Inferior parietal cortex (tissue), 1 donor: ENCODE data around the gene OR2V2.
"Not testable (repeated sequence)": the region's sequence is repeated elsewhere in the genome, so short reads cannot be mapped to it uniquely, and the experiment has no call there.

ENCODE experiments used
- DNase-seq: peaks from one replicate; pipeline ENCODE4 v3.0.0-alpha.2; 2016; ENCODE audit errors: extremely low spot score

The OR2V2 gene

DNA sequence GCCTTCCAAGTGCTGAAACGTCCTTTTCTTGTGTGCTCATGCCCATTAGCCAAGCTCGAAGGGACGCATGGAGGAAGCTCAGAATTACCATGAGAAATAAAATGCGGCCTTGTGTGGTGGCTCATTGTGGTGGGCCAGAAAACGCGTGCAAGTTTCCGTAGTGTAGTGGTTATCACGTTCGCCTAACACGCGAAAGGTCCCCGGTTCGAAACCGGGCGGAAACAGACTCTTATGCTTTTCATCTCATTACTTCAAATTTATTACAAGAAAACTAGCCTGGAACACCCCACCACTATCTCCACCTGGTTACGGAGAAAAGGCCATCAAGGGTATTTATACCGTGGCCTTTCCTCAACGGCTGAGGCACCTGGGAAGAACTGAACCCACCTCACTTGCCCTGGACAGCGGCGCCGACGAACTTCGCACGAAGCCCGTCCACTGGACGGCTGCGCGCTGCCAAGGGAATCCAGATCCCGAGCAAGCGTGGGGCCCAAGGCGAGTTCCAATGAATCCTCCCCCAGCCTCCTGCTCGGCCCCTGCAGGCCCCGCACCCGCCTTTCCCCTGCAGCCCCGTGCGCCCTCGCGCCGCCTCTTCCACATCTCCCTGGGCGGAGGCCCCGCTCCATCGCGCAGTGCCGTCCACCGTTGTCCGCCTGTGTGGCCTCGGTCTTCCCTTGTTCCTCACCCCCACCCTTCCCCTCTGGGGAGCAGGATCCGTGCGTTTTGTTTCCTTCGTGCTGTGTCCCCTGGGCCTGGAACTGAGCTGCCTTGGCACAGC, 22.3 kb downstream of the OR2V2 start:
- DNase-seq = not testable (repeated sequence)

DNA sequence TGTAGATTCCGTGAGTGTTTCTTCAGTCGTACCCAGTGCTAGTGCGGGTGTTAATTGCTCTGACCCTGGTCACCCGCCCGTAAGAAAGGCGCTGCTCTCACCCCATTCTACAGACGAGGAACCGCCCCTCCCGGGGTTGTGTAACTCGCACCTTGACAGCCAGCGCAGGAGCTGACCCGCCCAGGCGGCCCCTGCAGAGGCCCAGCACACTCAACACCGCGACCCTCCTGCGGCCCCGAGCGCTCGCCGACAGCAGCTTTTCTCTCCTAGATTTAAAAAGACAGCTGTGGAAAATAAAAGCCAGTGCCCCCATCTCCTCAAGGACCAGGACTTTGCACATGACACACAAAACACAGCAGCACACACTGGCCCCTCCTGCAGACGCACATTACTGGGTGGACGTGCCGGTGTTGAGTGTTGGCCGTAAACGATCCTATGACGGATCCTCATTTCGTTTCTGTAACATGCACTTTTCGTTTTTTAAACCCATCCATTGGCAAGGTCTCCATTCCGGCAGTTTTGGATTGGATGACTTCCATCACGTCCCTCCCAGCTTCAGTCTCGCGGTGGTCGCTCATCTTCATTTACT, 22.9 kb downstream of the OR2V2 start:
- DNase-seq = no peak

DNA sequence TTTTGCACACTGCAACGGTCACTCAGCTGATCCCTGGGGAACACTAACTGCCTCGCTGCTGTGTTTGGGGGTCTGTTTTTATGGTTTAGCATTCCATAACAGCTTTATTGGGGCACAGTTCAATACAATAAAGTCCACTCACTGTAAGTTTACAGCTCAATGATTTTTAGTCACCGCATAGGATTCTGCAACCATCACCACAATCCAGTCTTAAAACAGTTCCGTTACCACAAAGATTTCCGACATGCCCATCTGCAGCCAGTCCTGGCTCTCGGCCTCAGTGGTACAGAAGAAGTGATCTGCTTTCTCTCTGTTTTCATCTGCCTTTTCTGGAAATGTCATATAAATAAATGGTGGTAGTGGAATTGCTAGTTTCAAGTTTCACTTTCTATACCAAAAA, 23.6 kb downstream of the OR2V2 start:
- DNase-seq = no peak

DNA sequence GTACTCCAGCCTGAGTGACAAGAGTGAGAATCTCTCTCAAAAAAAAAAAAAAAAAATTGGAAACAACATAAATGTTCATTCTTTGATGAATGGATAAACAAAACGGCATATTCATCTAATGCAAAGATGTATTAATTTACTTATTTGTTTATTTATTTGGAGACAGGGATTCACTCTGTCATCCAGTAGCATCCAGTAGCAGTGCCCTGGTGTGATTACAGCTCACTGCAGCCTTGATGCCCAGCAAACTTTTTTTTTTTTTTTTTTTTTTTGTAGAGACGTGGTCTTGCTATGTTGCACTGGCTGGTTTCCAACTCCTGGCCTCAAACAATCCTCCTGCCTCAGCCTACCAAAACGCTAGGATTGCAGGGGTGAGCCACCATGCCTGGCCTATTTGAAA, 24.4 kb downstream of the OR2V2 start:
- DNase-seq = no peak

GRCh38 chr5:181173027-181173419, 25.6 kb downstream of the OR2V2 start:
- DNase-seq = no peak

DNA sequence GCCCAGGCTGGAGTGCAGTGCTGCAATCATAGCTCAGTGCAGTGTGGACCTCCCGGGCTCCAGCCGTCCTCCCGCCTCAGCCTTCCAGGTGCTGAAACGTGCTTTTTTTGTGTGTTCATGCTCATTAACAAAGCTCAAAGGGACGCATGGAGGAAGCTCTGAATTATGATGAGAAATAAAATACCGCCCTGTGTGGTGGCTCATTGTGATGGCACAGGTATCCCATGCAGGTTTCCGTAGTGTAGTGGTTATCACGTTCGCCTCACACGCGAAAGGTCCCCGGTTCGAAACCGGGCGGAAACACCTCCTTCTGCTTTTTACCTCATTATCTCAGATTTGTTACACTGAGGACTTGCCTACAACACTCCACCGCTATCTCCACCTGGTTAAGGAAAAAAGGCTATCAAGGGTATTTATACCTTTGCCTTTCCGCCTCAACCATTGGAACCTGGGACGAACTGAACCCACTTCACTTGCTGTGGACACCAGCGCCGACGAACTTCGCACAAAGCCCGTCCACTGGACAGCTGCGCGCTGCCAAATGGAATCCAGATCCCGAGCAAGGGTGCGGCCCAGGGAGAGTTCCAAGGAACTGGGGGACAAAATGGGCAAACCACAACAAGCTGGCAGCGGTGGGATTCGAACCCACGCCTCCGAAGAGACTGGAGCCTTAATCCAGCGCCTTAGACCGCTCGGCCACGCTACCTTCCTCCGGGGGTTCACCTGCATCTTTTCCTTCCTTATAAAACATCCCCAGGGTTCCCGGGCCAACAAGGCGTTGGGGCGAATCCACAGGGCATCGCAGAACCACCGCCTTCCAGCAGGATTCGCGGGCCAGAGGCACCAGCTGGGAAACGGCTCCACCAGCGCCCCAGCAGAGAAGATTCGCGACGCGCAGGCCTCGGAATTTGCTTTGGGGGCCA, 26.3 kb downstream of the OR2V2 start:
- DNase-seq = no peak

- no peak for DNase-seq
These were observed 29.0 kb downstream of the OR2V2 start for GRCh38 chr5:181176254-181176952.

DNA sequence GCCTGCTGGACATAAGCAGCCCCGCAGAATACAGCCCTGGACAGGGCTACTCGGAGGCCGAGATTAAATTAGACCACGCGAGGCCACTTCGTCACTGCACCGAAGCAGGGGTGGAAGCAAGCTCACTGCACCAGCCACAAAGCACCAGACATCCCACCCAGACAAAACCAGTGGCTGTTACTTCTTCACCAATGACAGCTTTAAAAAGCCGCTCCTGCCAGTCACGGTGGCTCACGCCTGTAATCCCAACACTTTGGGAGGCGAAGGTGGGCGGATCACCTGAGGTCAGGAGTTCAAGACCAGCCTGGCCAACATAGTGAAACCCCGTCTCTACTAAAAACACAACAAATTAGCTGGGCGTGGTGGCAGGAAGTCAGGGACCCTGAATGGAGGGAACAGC, 30.2 kb downstream of the OR2V2 start:
- DNase-seq = not testable (repeated sequence)

DNA sequence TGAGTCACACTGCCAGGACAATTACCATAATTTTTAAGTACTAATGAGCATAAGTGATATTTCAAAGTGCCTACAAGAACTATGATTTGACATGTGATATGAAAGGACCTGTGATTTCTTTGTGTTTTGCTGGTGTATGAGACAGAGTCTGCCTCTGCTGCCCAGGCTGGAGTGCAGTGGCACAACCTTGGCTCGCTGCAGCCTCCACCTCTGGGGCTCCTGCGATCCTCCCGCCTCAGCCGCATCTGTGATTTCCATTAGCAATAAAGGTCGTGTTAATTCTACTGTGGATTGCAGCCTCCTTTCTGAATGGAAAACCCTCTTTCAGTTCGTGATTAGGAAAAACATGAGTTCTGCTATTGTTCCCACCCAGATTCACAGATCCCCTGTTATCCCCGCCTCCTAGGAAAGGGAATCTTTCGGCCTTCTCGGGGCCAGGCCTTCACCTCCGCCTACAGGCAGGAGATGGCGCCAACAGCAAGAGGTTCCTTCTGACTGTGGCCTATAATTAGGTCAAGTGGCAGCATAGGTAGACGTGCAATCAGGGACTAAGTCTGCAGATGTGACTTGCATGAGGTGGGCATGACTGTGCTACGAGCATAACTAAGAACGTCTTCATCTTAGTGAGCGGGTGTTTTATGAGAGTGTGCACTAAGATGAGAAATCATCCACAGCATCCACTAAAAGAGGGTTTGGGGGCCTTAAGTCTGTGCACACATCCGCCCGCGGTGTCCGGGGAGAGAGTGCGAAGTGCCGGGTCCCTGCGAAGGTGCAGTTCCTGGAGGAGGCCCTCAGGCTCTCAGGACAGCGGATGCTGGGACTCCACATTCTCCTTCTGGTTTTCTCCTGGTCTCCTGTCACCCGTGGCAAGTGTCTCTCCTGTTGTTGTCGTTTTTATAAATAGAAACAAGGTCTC, 34.5 kb downstream of the OR2V2 start:
- no peak for DNase-seq

DNA sequence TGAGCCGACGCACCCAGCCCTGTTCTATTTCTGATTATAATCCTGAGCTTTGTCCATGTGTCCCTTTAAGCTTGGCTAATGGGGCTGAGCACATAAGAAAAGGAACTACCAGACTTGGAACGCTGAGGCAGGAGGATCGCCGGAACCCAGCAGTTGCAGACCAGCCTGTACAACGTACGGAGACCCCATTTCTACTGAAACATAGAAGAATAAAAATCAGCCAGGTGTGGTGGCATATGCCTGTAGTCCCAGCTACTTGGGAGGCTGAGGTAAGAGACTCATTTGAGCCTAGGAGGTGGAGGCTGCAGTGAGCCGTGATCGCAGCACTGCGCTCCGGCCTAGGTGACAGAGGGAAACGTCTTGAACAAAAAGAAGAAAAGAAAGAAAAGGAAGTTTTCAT, 35.3 kb downstream of the OR2V2 start:
- DNase-seq = no peak

GRCh38 chr5:181184845-181185216, 37.4 kb downstream of the OR2V2 start:
- no peak for DNase-seq

- DNase-seq = no peak
These were observed 38.2 kb downstream of the OR2V2 start for GRCh38 chr5:181185560-181185959.

DNA sequence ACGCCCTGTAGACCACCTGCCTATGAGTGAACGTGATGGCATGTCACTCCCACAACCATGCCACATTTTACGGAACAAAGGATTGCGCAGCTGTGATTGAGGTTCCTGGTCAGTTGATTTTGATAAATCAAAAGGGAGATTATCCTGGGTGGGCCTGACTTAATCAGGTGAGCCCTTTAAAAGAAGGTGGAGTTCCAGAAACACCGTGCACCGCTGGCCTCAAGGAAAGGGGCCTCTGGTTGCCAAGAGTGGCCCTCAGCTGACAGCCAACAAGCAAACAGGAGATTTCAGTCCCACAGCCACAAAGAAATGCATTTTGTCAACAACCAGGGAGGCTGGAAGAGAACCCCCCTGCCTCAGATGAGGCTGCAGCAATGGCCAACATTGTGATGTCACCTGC, 38.6 kb downstream of the OR2V2 start:
- no peak for DNase-seq

DNA sequence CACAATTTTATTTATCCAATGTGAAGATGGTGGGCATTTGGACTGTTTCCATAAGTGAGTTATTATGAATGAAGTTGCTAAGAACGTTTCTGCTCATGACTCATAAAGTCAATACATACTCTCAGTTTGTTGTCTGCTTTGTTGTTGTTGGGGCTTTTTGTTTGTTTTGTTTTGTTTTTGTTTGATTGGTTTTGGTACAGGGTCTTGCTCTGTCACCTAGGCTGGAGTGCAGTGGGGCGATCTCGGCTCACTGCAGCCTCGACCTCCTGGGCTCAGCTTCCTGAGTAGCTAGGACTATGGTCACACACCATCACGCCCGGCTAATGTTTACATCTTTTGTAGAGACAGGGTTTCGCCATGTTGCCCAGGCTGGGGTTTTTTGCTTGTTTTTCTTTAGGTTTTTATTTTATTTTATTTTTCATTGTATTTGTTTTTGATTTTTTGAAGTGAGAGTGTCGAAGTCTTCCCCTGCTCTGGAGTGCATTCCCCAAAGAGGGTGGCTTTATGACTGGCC, 39.7 kb downstream of the OR2V2 start:
- no peak for DNase-seq

DNA sequence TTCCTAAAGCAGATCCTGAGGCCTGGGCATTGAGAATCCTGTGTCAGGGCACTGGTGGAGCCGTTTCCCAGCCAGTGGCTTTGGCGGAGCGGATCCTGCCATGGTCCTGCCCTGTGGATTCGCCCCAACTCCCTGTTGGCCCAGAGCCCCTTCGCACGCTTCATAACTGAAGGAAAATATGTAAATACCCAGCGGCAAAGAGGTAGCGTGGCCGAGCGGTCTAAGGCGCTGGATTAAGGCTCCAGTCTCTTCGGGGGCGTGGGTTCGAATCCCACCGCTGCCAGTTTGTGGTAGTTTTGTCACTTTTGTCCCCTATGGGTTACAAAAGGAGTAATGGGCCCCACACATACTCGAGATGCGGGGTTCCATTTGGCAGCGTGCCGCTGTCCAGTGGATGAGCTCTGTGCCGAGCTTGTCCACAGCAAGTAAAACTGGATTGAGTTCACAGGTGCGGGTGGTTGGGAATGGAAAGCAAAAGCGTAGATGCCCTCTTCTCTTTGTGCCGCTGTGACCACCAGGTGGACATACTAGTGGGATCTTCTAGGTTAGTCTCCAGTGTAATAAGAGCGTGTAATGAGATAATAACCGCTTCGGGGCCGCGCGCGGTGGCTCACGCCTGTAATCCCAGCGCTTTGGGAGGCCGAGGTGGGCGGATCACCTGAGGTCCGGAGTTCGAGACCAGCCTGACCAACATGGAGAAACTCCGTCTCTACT, 40.3 kb downstream of the OR2V2 start:
- DNase-seq = peak; percentile 75

DNA sequence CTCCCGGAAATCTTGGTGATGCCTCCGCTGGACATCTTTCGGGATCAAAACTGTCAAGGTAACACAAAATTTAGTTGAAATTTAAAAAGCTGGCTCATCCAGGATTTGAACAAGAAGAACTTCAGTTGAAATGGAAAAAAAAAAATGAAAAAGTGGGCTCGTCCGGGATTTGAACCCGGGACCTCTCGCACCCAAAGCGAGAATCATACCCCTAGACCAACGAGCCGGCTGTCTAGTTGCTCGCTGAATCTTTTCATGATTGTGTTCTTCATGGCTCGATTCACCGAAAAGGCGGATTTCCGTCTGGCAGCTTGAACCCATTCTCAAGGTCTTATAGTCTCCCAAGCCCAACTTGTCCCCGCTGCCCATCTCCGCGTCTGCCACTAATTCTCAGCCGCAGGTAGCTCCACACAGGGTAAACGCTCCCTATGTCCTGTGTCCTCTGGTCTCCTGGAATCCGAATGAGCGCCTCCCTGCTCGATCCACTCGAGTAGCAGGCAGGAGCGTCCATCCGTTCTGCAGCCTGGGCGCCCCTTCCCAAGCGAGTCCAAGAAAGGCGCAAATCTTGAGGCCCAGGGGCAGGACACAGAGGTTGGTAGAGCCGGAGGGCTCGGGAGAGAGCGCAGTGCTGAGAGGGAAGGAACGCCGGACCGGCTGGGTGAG, 41.4 kb downstream of the OR2V2 start:
- peak; percentile 94 for DNase-seq

DNA sequence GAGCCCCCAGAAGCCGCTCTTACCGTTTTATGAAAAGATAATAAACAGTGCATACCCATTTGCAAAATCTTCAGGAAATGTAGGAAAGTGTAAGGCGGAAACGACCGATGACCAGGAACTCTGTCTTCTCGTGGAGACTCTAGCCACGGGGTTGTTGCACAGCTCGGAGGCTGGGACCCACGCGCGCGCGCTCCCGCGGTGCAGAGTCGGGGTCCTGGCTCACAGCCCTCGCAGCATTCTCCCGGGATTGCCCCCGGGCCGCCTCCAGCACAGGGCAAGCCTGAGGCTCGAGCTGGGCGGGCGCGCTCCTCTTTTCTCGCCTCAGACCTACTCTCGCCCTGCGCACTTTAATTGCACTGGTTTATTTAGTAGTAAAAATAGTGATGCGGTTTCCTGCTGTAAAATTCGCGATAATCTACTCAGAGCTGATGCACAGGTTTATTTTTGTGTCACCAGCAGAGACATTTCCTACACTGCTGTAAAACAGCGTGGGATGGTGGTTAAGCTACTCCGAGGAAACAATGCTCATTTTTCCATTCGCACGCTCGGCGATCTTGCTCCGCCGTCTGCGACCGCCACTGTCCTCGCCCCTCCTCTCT, 42.1 kb downstream of the OR2V2 start:
- no peak for DNase-seq

DNA sequence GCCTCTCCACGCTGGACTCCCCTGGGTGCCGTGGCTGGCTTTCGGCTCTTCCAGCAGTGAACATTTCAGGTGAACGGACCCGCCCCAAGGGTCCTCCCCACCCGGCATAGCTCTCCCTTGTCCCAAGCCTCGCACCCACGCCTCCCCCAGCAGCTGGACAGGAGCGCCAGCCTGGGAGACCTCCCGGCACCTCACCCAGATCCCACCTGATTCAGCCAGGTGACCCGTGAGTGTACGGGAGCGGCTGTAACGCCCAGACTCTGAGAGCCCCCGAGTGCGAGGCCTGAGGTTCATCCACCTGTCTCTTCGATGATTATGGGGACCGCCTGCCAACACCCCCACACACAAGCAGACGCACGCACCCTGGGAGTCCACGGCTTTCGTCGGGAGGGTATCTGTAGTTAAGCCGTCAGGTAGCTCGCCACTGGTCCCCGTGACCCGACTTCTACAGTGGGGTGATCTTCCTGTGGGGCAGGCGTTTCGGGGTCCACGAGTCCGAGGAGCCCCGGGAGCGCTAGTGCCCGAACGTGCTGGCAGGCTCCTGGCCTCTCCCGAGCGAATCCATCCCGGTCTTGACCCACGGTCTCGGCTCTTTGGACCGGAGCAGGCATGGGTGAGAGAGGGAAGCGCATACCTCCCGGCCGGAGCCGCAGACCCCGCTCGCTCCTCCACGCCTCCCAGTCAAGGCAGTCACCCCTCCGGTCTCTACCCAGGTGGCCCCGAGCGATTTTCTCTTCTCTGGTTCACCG, 42.8 kb downstream of the OR2V2 start:
- DNase-seq = no peak
